Measurements from ENCODE around the gene IL20RA. TPM values are rescaled to one million over a fixed set of nuclear protein-coding genes. Genes with fewer than 3 reads are reported as not detected.
"Not testable (repeated sequence)": the region's sequence is repeated elsewhere in the genome, so short reads cannot be mapped to it uniquely, and the experiment has no call there.

The IL20RA gene, protein sequence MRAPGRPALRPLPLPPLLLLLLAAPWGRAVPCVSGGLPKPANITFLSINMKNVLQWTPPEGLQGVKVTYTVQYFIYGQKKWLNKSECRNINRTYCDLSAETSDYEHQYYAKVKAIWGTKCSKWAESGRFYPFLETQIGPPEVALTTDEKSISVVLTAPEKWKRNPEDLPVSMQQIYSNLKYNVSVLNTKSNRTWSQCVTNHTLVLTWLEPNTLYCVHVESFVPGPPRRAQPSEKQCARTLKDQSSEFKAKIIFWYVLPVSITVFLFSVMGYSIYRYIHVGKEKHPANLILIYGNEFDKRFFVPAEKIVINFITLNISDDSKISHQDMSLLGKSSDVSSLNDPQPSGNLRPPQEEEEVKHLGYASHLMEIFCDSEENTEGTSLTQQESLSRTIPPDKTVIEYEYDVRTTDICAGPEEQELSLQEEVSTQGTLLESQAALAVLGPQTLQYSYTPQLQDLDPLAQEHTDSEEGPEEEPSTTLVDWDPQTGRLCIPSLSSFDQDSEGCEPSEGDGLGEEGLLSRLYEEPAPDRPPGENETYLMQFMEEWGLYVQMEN
- 0.93 TPM for total RNA-seq
- long read RNA-seq, partial matches to known transcripts: 0 of 1 reads
- long read RNA-seq, other reads (novel, unspliced or antisense): 0 of 1 reads

GRCh38 chr6:137044366-137045221 lies at the start of gene IL20RA:
TSS of gene IL20RA (minus strand) at chr6:137044965. CDS start at chr6:137044728, 237 bp downstream.
- DNase-seq (ENCODE audit: low spot score): peak; percentile 90

- no peak for DNase-seq (ENCODE audit: low spot score)
Observed at GRCh38 chr6:137093183-137094069, 48.7 kb upstream of the IL20RA start.

DNA sequence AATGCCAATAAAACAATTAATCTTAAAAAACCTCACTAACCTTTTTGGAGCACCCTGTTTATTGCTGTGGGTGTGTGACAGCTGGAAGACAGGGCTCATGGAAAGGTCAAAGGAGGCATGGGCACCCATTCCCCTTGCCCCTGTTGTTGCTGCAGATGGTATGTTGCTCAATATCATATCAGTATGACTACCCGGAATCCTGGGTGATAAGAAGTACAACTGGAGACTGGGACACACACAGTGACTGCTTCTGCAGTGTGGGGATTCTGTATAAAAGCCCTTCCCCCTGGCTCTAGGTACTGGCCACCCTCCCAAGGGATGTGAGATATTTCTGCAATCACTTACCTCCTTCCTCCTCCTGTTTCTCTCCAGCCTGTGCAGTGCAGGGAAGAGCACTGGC lies 47.3 kb upstream of the IL20RA start:
- DNase-seq (ENCODE audit: low spot score): no peak

GRCh38 chr6:137089305-137089704 lies 44.5 kb upstream of the IL20RA start:
- DNase-seq (ENCODE audit: low spot score): no peak

GRCh38 chr6:137087902-137088301 lies 43.1 kb upstream of the IL20RA start:
- DNase-seq (ENCODE audit: low spot score): no peak

GRCh38 chr6:137086031-137086430 lies 41.3 kb upstream of the IL20RA start:
- no peak for DNase-seq (ENCODE audit: low spot score)

DNA sequence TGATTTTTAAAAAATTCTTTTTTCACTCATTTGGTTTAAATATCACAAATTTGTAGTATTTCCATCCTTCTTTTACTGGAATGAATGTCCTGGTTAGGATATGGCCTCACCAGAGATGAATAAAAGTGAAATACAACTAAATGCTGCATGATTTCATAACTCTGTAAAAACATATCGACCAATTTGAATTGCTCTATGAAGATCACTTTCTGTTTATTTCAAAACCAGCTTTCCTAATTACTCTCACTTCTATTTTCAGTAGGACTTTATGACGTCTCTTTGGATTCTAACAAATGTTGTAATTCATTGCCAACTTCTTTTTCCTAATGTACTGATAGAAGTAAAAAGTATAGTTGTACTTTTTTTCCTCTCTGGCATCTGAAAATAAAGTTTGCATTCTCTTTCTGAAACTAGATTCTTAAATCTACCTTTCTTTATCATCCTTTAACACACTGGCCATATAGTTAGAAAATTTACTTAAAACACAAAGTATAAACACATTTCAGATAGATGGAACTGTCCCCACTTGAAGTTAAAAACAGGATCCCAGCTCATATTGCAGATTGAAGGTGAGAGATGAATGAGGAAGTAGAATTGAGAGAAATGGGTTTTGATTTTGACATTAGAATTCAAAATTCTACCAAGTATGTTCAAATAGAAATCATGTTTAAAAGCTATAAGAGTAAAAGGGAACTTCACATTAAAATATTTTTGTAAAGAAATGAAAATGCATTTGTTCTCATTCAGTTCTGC lies 40.3 kb upstream of the IL20RA start:
- DNase-seq (ENCODE audit: low spot score): no peak

GRCh38 chr6:137084090-137084489 lies 39.3 kb upstream of the IL20RA start:
- no peak for DNase-seq (ENCODE audit: low spot score)

- DNase-seq (ENCODE audit: low spot score): no peak
Observed at GRCh38 chr6:137081997-137082396, 37.2 kb upstream of the IL20RA start.

- no peak for DNase-seq (ENCODE audit: low spot score)
Observed at GRCh38 chr6:137080711-137081110, 35.9 kb upstream of the IL20RA start.

DNA sequence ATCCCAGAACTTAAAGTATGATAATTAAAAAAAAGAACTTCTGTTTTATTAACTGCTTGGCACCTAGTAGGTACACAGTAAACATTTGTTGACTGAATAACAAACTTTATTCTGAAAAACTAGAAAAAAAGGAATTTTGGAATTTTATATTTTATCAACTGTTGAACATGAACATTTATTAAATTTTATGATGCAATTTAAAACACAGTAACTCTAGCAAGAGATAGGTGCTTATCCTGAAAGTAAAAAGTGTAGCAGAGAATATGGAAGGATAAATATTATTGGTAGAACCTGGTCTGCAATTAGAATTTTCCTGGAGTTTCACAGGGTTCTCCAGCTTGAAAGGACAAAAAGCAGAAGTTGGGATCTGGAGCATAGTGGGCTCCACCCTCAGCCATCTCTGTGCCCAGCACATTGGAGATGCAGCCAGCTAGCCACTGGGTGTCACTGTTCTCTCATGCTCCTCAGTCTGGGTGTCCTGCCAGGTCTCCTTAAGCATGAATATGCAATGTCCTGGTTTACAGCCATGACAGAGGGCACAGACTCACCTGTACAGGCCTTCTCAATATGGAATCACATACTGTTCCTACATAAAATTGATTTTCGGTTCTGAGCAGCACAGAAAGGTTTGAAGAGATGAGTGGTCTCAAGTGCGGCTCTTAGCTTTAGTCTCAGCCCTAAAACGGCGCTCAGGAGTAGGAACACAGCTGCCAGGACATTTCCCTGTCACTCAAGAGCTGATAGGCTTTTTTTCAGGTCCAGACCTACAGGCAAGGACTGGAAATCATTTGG lies 31.7 kb upstream of the IL20RA start:
- DNase-seq (ENCODE audit: low spot score): no peak

DNA sequence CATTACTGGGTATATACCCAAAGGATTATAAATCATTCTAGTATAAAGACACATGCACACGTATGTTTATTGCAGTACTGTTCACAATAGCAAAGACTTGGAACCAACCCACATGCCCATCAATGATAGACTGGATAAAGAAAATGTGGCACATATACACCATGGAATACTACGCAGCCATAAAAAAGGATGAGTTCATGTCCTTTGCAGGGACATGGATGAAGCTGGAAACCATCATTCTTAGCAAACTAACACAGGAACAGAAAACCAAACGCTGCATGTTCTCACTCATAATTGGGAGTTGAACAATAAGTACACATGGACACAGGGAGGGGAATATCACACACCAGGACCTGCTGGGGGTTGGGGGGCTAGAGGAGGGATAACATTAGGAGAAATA lies 31.0 kb upstream of the IL20RA start:
- not testable (repeated sequence) for DNase-seq (ENCODE audit: low spot score)

GRCh38 chr6:137070303-137070702 lies 25.5 kb upstream of the IL20RA start:
- no peak for DNase-seq (ENCODE audit: low spot score)

DNA sequence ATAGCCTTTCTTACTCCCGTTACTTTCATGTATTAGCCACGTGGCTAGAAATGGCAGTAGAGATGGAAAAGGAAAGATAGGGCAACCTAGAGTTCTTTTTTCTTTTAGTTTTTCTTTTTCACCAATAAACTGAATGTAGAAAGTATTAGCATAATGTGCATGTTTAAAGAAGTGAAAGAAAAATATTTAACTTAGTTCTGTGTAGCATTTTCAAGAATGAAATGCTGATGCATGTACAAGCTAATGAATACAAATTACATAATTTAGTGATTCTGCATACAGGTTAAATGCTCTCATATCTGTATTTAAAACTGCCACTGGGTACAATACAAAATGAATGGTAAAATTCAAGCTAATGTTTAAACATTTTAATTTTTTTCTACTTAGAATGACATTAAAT lies 22.6 kb upstream of the IL20RA start:
- DNase-seq (ENCODE audit: low spot score): no peak

- no peak for DNase-seq (ENCODE audit: low spot score)
Observed at GRCh38 chr6:137058037-137058436, 13.3 kb upstream of the IL20RA start.

DNA sequence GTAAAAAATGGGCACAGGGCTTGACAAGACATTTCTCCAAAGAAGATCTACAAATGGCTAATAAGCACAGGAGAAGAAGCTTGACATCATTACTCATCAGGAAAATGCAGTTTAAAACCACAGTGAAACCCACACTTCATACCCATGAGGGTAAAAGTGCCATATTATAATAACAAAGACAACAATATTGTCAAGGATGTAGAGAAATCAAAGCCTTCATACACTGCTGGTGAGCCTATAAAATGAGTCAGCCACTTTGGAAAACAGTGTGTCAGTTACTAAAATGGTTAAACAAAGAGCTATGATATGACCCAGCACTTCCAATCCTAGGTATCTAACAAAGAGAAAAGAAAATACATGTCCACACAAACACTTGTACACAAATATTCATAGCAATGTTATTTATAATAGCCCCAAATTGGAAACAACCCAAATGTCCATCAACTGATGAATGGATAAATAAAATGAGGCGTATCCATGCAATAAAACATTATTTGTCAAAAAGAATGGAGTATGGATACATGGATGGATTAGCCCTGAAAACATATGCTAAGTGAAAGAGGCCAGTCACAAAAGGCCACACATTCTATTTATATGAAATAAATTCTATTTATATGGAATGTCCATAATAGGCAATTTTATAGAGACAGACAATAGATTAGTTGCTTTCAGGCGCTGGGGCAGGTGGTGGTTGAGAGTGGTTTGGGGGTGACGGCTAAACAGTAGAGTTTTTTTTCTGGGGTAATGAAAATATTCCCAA lies 11.5 kb upstream of the IL20RA start:
- no peak for DNase-seq (ENCODE audit: low spot score)

GRCh38 chr6:137051790-137052472 lies 7.2 kb upstream of the IL20RA start:
- no peak for DNase-seq (ENCODE audit: low spot score)

DNA sequence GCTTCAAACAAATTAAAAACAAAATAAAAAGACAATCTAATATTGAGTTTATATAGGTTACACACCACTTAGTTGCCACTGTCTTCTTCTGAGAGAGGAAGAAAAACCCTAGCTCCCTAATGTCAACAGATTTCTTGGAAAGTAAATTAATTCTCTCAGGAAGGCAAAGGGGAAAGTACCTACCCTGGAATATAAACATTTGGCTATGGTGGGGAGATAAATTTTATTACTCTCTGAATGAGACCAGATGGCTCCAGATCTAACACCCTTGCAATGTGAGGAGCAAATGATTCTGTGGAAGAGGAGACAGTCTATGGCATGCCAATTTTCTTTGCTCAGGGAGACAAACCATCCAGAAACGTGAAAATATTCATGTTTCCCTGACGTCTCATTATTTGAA lies 4.3 kb upstream of the IL20RA start:
- no peak for DNase-seq (ENCODE audit: low spot score)

Measured in mesenteric fat pad (tissue), 1 donor.